ENCODE data around the gene HOXA10. TPM values are rescaled to one million over a fixed set of nuclear protein-coding genes. Genes with fewer than 3 reads are reported as not detected.

HOXA10 gene
- polyA plus RNA-seq, 3 donors = 0.09 to 3.2 (median 0.33) TPM

DNA sequence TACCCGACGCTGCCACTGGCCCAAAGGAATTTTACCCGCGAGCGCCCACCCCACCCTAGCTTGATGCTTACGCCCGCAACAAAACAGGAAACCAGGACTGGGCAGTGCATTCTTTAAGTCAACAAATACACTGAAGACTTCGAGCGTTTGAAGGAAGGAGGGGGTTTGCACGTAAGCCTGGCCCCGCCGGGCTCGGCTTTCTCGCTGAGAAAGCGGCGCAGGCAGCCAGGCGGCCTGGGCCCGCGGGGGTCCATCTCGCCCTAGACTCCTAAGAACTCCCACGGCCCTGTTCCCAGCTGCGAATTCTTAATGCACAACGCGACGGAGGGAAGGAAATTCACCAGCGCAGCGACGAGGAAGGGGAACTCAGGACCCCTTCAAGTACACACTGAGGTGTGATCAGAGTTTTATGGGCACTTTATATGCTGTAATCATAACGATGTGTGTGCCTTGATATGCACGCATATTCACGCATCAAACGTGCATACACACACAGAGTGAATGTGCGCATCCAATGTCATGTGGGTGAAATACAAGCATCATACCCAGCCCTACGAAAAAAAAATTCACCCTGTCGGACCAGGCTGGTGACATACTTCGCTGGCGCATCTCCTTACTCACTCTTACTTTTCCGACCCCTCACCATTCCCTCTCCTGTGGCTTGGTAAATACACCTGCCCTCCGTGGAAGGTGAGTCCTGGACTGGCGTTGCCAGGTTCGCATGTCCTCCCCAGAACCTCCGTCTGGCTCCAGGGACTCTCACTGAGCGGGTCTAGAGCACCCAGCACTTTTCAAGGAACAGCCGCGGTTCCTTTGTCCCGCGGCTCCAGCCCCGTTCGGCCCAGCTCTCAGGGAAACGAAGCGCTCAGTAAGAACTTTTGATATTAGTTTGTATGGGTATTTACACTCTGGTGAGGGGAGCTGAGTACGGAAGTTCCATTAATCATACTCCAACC lies 31.5 kb upstream of the HOXA10 start:
- H3K27ac ChIP-seq (ENCODE audit: low read depth in 1 of 2, low read length in 2 of 2) = no peak overlapping the region
- H3K4me3 ChIP-seq (replicated peaks in 1 of 3; ENCODE audit: low read depth in 2 of 3, low read length in 3 of 3) = peak overlapping the region in 1 of 3 experiments; percentile 13
- Mint-ChIP-seq H3K9me3 (peaks cover 0 to 45% (median 21%) of the 10 kb centered on the region in 7 donors), H3K4me3 (peak overlapping the region; percentile 16 to 89), H3K27ac (no peak overlapping the region), H3K4me1 (peaks cover 47% of the 10 kb centered on the region), H3K27me3 (ENCODE audit: low read depth in 3 of 3) (peaks cover 99 to 100% (median 100%) of the 10 kb centered on the region in 3 donors), H3K36me3 (peaks cover 7 to 20% of the 10 kb centered on the region in 2 donors)
- H3K36me3 ChIP-seq (replicated peaks in 1 of 2; ENCODE audit: control insufficient read depth in 1 of 2, insufficient read depth in 2 of 2, low read length in 2 of 2) = no peaks in the 10 kb centered on the region
- H4K20me1 ChIP-seq (ENCODE audit: insufficient read depth, low read length) = no peaks in the 10 kb centered on the region
- DNase-seq = peak in 1 of 3 donors; percentile 27
- peaks cover 95 to 100% of the 10 kb centered on the region in 2 donors for H3K27me3 ChIP-seq (ENCODE audit: control insufficient read depth in 2 of 2, insufficient read depth in 2 of 2, low read length in 2 of 2)
- intact Hi-C loops (cut with micrococcal nuclease) = loop anchor here (5.0 to 10.0 kb wide), 2 partner anchors 367 to 889 kb away; no protein-coding TSS in a partner anchor
- TF ChIP-seq CTCF (IDR thresholded peaks at IDR 0.05) = no peak
- peaks cover under 1 to 32% of the 10 kb centered on the region in 2 donors for H3K9me3 ChIP-seq (replicated peaks in 1 of 2; ENCODE audit: control insufficient read depth in 1 of 2, insufficient read depth in 1 of 2, low read length in 2 of 2)
- peaks cover 32 to 33% of the 10 kb centered on the region in 2 donors for H3K4me1 ChIP-seq (ENCODE audit: control insufficient read depth in 1 of 2, insufficient read depth in 2 of 2, low read length in 2 of 2)
- peak overlapping the region; percentile 35 for H3K4me2 ChIP-seq (replicated peaks; ENCODE audit: extremely low read depth, low read length, poor library complexity, severe bottlenecking)
- WGBS (ENCODE audit: insufficient coverage) = 9% methylated on average over 27 of the region's 52 CpGs
- H3K79me2 ChIP-seq (ENCODE audit: insufficient read depth, low read length) = no peaks in the 10 kb centered on the region
- H2AFZ ChIP-seq (ENCODE audit: insufficient read depth, low read depth, low read length, poor library complexity, severe bottlenecking) = no peak overlapping the region
- no peak overlapping the region for H3K9ac ChIP-seq (ENCODE audit: insufficient read depth, low read length, poor library complexity, severe bottlenecking)

- Histone ChIP-seq H3K4me3 (replicated peaks in 1 of 3; ENCODE audit: low read depth in 2 of 3, low read length in 3 of 3) (peak overlapping the region in 1 of 3 experiments; percentile 13), H3K79me2 (ENCODE audit: insufficient read depth, low read length) (no peaks in the 10 kb centered on the region), H2AFZ (ENCODE audit: insufficient read depth, low read depth, low read length, poor library complexity, severe bottlenecking) (no peak overlapping the region), H3K27ac (ENCODE audit: low read depth in 1 of 2, low read length in 2 of 2) (no peak overlapping the region), H3K27me3 (ENCODE audit: control insufficient read depth in 2 of 2, insufficient read depth in 2 of 2, low read length in 2 of 2) (peaks cover 93 to 99% of the 10 kb centered on the region in 2 donors), H3K9ac (ENCODE audit: insufficient read depth, low read length, poor library complexity, severe bottlenecking) (no peak overlapping the region), H4K20me1 (ENCODE audit: insufficient read depth, low read length) (no peaks in the 10 kb centered on the region), H3K36me3 (replicated peaks in 1 of 2; ENCODE audit: control insufficient read depth in 1 of 2, insufficient read depth in 2 of 2, low read length in 2 of 2) (no peaks in the 10 kb centered on the region), H3K4me1 (ENCODE audit: control insufficient read depth in 1 of 2, insufficient read depth in 2 of 2, low read length in 2 of 2) (peaks cover 34 to 37% of the 10 kb centered on the region in 2 donors), H3K4me2 (replicated peaks; ENCODE audit: extremely low read depth, low read length, poor library complexity, severe bottlenecking) (peak overlapping the region; percentile 35), H3K9me3 (replicated peaks in 1 of 2; ENCODE audit: control insufficient read depth in 1 of 2, insufficient read depth in 1 of 2, low read length in 2 of 2) (peaks cover 0 to 33% of the 10 kb centered on the region in 2 donors)
- WGBS (ENCODE audit: insufficient coverage) = 5% methylated on average over 41 of the region's 41 CpGs
- Mint-ChIP-seq H3K9me3 (peaks cover 0 to 41% (median 23%) of the 10 kb centered on the region in 7 donors), H3K27ac (no peak overlapping the region), H3K27me3 (ENCODE audit: low read depth in 3 of 3) (peaks cover 97 to 99% (median 98%) of the 10 kb centered on the region in 3 donors), H3K4me3 (peak overlapping the region; percentile 37 to 89), H3K36me3 (peaks cover 7 to 20% of the 10 kb centered on the region in 2 donors), H3K4me1 (peaks cover 47% of the 10 kb centered on the region)
- DNase-seq = peak in 1 of 3 donors; percentile 19
- intact Hi-C loops (cut with micrococcal nuclease) = loop anchor here (5.0 to 10.0 kb wide), 4 partner anchors 37 to 890 kb away; partner anchors contain the start of genes EVX1 (in 1 of the 2) and HOXA9 (in 1 of the 2)
- no peak for TF ChIP-seq CTCF (IDR thresholded peaks at IDR 0.05)
These were observed 30.8 kb upstream of the HOXA10 start for GRCh38 chr7:27204851-27205322.

All from CD14-positive monocyte (primary cell).